Gastrocnemius medialis (tissue), 4 donors: Measurements from ENCODE around the gene LPCAT3. TPM values are rescaled to one million over a fixed set of nuclear protein-coding genes. Genes with fewer than 3 reads are reported as not detected.
"Not testable (repeated sequence)": the region's sequence is repeated elsewhere in the genome, so short reads cannot be mapped to it uniquely, and the experiment has no call there.

Experiments used
- ATAC-seq, 2 donors: fragments of 150-250 bp; one replicate each; pipeline ENCODE4 v1.9.1; 2016
- DNase-seq, 2 donors: peaks; one replicate each; pipeline ENCODE4 v3.0.0-alpha.2; 2019
- H3K27ac ChIP-seq, 4 donors: fragments of 200-600 bp; sonication (generic); 1 replicate in 1 of 4; 2 replicates in 3 of 4; pipeline ENCODE4 v1.5.1; 2016 to 2018; ENCODE audit warnings: mild to moderate bottlenecking in 2 of 4, moderate library complexity in 1 of 4
- H3K27me3 ChIP-seq, 3 donors: fragments of 200-600 bp; sonication (generic) in 2 of 3; 1 replicate in 1 of 3; 2 replicates in 2 of 3; pipeline versions ENCODE4 v1.5.1 to v1.6.0; 2016 to 2019; ENCODE audit warnings: mild to moderate bottlenecking in 1 of 3, moderate library complexity in 1 of 3
- H3K36me3 ChIP-seq, 2 donors: fragments of 200-600 bp; sonication (generic) in 1 of 2; one replicate each; pipeline ENCODE4 v1.5.1; 2017 to 2018
- H3K4me1 ChIP-seq, 2 donors: fragments of 200-600 bp; sonication (generic) in 1 of 2; one replicate each; pipeline ENCODE4 v1.5.1; 2016 to 2017; ENCODE audit warnings: mild to moderate bottlenecking in 2 of 2
- H3K4me3 ChIP-seq, 4 donors: fragments of 200-600 bp; sonication (generic) in 3 of 4; 1 replicate in 1 of 4; 2 replicates in 3 of 4; pipeline ENCODE4 v1.5.1; 2016 to 2019; ENCODE audit warnings: mild to moderate bottlenecking in 2 of 4
- H3K9me3 ChIP-seq, 3 donors: fragments of 200-600 bp; sonication (generic) in 2 of 3; 1 replicate in 1 of 3; 2 replicates in 2 of 3; pipeline ENCODE4 v1.5.1; 2016 to 2019
- POLR2A ChIP-seq, 2 donors: fragments of 450-650 bp; IDR thresholded peaks; one replicate each; pipeline ENCODE4 v1.6.1; 2017; ENCODE audit warnings: antibody characterized with exemption in 2 of 2, mild to moderate bottlenecking in 2 of 2, moderate library complexity in 2 of 2
- in situ Hi-C, 4 donors: fragments of 200-750 bp; cut with MboI; loops; one replicate each; pipeline versions ENCODE4 v1.15.0 to v1.8.0; 2017; ENCODE audit warnings: low sequenced_read_pairs in 4 of 4
- intact Hi-C: fragments of 100-400 bp; cut with DNase I; formaldehyde crosslinking; loops from one replicate; pipeline ENCODE4 v1.15.1; 2023; ENCODE audit warnings: low total_unique reads
- total RNA-seq, 4 donors: library from RNA; depleted of rRNA; stranded (reverse); fragments of >200 nt; gene quantifications; one replicate each; pipeline versions ENCODE4 v1.1.0 to v1.2.3, GENCODE V29; 2016
- TF ChIP-seq, protein P1 (sequence below), 5 experiments: fragments of 450-650 bp in 3 of 5; fragments of 200-600 bp in 2 of 5; sonication (generic) in 2 of 5; IDR thresholded peaks in 4 of 5; conservative IDR thresholded peaks in 1 of 5; 1 replicate in 4 of 5; 2 replicates in 1 of 5; pipeline ENCODE4 v1.5.1; 2016 to 2019; ENCODE audit warnings: antibody characterized with exemption in 5 of 5, mild to moderate bottlenecking in 3 of 5, moderate library complexity in 3 of 5

LPCAT3 gene
- total RNA-seq, 4 donors from 2014 or later: 19.4 to 42.8 (median 36.7) TPM

DNA sequence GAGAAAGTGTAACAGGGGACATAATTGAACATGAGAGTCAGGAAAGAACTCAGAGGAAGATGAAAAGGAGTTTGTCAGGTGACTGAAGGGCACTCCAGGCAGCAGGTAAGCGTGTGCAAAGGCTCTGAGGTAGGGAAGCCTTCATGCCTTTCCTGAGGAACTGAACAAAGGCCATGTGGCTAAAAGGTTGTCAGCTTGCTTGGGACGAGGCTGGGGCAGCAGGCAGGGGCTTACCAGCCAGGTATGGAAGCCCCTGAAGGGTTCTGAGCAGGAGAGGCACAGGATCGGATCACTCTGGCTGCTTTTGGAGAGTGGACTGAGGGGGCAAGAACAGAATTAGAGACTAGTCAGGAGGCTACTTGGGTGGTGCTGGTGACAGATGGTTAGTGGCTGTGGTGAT, 5.2 kb downstream of the LPCAT3 start:
- TF ChIP-seq, protein P1, sequence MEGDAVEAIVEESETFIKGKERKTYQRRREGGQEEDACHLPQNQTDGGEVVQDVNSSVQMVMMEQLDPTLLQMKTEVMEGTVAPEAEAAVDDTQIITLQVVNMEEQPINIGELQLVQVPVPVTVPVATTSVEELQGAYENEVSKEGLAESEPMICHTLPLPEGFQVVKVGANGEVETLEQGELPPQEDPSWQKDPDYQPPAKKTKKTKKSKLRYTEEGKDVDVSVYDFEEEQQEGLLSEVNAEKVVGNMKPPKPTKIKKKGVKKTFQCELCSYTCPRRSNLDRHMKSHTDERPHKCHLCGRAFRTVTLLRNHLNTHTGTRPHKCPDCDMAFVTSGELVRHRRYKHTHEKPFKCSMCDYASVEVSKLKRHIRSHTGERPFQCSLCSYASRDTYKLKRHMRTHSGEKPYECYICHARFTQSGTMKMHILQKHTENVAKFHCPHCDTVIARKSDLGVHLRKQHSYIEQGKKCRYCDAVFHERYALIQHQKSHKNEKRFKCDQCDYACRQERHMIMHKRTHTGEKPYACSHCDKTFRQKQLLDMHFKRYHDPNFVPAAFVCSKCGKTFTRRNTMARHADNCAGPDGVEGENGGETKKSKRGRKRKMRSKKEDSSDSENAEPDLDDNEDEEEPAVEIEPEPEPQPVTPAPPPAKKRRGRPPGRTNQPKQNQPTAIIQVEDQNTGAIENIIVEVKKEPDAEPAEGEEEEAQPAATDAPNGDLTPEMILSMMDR (IDR thresholded peaks at IDR 0.05 in 4 of 5, conservative IDR thresholded peaks at IDR 0.05 in 1 of 5): no peak
- TF ChIP-seq POLR2A (IDR thresholded peaks at IDR 0.05): no peak
- DNase-seq (no peak), ATAC-seq (no peak)
- H3K27me3 ChIP-seq: no peaks in the 10 kb centered on the region
- in situ Hi-C loops (no loop called here), intact Hi-C loops (no loop called here)
- H3K27ac ChIP-seq: peak overlapping the region; percentile 75 to 98 (median 88)
- H3K9me3 ChIP-seq: no peaks in the 10 kb centered on the region
- H3K36me3 ChIP-seq: peaks cover 0 to 8% of the 10 kb centered on the region in 2 donors
- H3K4me3 ChIP-seq: no peak overlapping the region
- peaks cover 80 to 85% of the 10 kb centered on the region in 2 donors for H3K4me1 ChIP-seq

DNA sequence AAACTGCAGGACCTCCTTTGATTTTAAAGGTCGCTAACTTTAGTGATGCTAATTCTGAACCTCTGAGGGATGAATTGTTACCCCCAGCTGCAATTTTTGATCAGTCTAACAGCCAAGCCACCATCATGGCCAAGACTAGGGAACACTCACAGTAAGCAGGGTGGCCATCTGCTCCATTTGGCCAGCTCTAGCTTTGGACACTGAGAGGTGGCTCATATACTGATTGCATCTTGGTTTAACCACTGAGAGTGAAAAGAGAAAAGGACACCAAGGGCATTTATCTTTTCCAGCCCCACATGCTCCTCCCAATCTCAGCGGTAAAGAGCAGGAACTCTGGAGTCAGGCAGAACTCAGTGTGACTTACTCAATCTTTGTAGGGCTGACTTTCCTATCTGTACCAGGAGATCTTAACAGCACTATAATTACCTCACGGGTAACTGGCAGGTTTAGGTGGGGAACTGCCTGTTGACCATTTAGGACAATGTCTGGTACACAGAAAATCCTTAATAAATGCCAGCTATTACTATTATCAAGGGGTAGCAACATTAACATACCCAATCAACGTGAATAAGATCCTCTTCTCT, 6.2 kb downstream of the LPCAT3 start:
- Histone ChIP-seq H3K36me3 (peaks cover 0 to 8% of the 10 kb centered on the region in 2 donors), H3K27ac (peak overlapping the region; percentile 75 to 98 (median 88)), H3K4me3 (no peak overlapping the region), H3K27me3 (no peaks in the 10 kb centered on the region), H3K9me3 (no peaks in the 10 kb centered on the region), H3K4me1 (peaks cover 80 to 90% of the 10 kb centered on the region in 2 donors)
- TF ChIP-seq, protein P1 (IDR thresholded peaks at IDR 0.05 in 4 of 5, conservative IDR thresholded peaks at IDR 0.05 in 1 of 5): no peak
- TF ChIP-seq POLR2A (IDR thresholded peaks at IDR 0.05): no peak
- DNase-seq: peak in 1 of 2 donors; percentile 35
- ATAC-seq: peak; percentile 91 to 92
- in situ Hi-C loops (no loop called here), intact Hi-C loops (no loop called here)

GRCh38 chr12:7011398-7011797, 6.9 kb downstream of the LPCAT3 start:
- ATAC-seq (peak in 1 of 2 donors; percentile 45), DNase-seq (peak in 1 of 2 donors; percentile 43)
- intact Hi-C loops, H3K9me3 ChIP-seq, H3K27me3 ChIP-seq, H3K36me3 ChIP-seq, in situ Hi-C loops, H3K4me3 ChIP-seq: not testable (repeated sequence)
- peaks cover 80 to 90% of the 10 kb centered on the region in 2 donors for H3K4me1 ChIP-seq
- peak overlapping the region; percentile 75 to 98 (median 88) for H3K27ac ChIP-seq

- DNase-seq (no peak), ATAC-seq (no peak)
- TF ChIP-seq, protein P1 (IDR thresholded peaks at IDR 0.05 in 4 of 5, conservative IDR thresholded peaks at IDR 0.05 in 1 of 5): no peak
- TF ChIP-seq POLR2A (IDR thresholded peaks at IDR 0.05): no peak
- Histone ChIP-seq H3K27ac (peak overlapping the region; percentile 27 to 98 (median 75)), H3K36me3 (peaks cover 0 to 8% of the 10 kb centered on the region in 2 donors), H3K9me3 (no peaks in the 10 kb centered on the region), H3K4me3 (no peak overlapping the region), H3K27me3 (no peaks in the 10 kb centered on the region), H3K4me1 (peaks cover 82 to 92% of the 10 kb centered on the region in 2 donors)
- in situ Hi-C loops: no loop called here
- intact Hi-C loops: no loop called here
Observed at GRCh38 chr12:7009512-7009911, 8.8 kb downstream of the LPCAT3 start.

DNA sequence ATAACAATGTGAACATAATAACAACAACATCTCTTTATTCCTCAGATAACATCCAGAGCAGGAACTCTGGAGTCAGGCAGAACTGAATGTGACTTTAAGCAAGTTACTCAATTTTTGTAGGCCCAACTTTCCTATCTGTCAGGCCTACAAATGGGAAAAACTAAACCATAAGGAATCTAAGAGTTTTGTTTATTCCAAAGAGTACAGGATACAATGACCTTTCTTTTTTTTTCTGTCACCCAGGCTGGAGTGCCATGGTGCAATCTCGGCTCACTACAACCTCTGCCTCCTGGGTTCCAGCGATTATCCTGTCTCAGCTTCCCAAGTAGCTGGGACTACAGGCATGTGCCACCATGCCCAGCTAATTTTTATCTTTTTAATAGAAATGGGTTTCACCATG, 9.4 kb downstream of the LPCAT3 start:
- ATAC-seq (no peak), DNase-seq (no peak)
- no peak for TF ChIP-seq POLR2A (IDR thresholded peaks at IDR 0.05)
- TF ChIP-seq, protein P1 (IDR thresholded peaks at IDR 0.05 in 4 of 5, conservative IDR thresholded peaks at IDR 0.05 in 1 of 5): no peak
- no peaks in the 10 kb centered on the region for H3K9me3 ChIP-seq
- H3K27me3 ChIP-seq: no peaks in the 10 kb centered on the region
- in situ Hi-C loops (no loop called here), intact Hi-C loops (no loop called here)
- no peak overlapping the region for H3K4me3 ChIP-seq
- H3K27ac ChIP-seq: peak overlapping the region; percentile 27 to 98 (median 75)
- peaks cover 85 to 91% of the 10 kb centered on the region in 2 donors for H3K4me1 ChIP-seq
- H3K36me3 ChIP-seq: peaks cover 0 to 8% of the 10 kb centered on the region in 2 donors
